Left ventricle myocardium inferior (tissue), 1 donor: ENCODE measurements around the gene PIM3. TPM values are rescaled to one million over a fixed set of nuclear protein-coding genes. Genes with fewer than 3 reads are reported as not detected.
A peak's percentile ranks its signal among the peaks of the same experiment; 100 is the strongest.

Experiments used
- DNase-seq: peaks from one replicate; pipeline ENCODE4 v3.0.0-alpha.2; 2020
- H3K27ac ChIP-seq: fragments of 200-600 bp; replicated peaks from 2 replicates; pipeline ENCODE4 v1.8.0; 2021
- H3K27me3 ChIP-seq: fragments of 200-600 bp; 2 replicates; pipeline ENCODE4 v1.8.0; 2021; ENCODE audit warnings: low read depth
- H3K36me3 ChIP-seq: fragments of 200-600 bp; 2 replicates; pipeline ENCODE4 v1.8.0; 2021
- H3K4me1 ChIP-seq: fragments of 200-600 bp; 2 replicates; pipeline ENCODE4 v1.8.0; 2021
- H3K4me3 ChIP-seq: fragments of 200-600 bp; 2 replicates; pipeline ENCODE4 v1.8.0; 2021; ENCODE audit warnings: mild to moderate bottlenecking, moderate library complexity
- H3K9me3 ChIP-seq: fragments of 200-600 bp; replicated peaks from 2 replicates; pipeline ENCODE4 v1.8.0; 2021
- intact Hi-C: fragments of 100-400 bp; cut with micrococcal nuclease; formaldehyde crosslinking; loops from one replicate; pipeline ENCODE4 v1.11.0; 2022
- total RNA-seq: library from RNA; stranded (reverse); fragmentation: NEBNext Ultra II Directional; extraction: Animal tissue kit (Norgen Biotek cat#: 25700); gene quantifications from one replicate; pipeline ENCODE4 v1.2.1, GENCODE V29; 2021
- TF ChIP-seq, protein P1 (sequence below): fragments of 200-600 bp; IDR thresholded peaks from 2 replicates; pipeline ENCODE4 v1.8.0; 2021; ENCODE audit warnings: antibody characterized with exemption, mild to moderate bottlenecking, borderline replicate concordance
- donor health status: DM: no; HTN: yes; CAD: no; lungs with severe emphysema.

The PIM3 gene
- total RNA-seq, 1 donor from 2014 or later, result 57.1 TPM

DNA sequence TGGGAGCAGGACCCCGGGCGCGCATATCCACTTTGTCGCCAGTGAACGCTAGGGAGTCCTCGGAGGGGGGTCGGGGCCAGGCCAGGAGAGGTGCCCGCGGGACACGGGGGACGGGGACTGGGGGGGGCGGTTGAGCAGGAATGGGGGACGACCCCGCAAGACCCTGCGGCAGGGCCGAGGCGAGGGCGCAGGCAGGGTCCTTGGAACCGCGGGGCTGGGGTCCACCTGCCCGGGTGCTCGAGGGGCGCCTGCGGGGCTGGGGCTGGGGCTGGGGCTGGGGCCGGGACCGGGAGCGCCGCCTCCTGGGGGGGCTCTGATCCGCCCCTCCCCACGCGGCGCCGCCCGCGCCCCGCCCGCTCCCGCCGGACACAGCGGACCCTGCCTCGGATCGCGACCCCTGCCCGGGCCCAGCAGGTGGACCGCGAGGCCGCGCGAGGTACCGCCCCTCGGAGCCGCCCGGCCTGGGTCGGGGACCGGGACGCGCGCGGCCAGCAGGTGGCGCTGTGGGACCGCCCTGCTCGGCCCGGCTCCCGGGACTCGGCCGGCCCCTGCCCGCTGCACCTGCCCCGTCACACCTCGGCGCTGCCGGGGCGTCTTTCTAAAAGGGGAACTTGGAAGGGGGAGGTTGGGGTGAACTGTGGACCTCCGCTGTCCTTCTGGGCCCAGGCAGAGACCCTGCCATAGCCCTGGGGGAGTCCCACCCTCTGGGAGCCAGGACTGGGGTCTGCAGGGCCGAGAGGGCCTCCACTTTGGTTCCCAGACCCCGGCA lies 31.2 kb upstream of the PIM3 start:
- Histone ChIP-seq H3K4me3 (peak overlapping the region; percentile 27), H3K27me3 (peaks cover 10% of the 10 kb centered on the region), H3K4me1 (peaks cover 57% of the 10 kb centered on the region), H3K9me3 (no peaks in the 10 kb centered on the region), H3K27ac (no peak overlapping the region), H3K36me3 (peaks cover 11% of the 10 kb centered on the region)
- peak; percentile 60 for DNase-seq
- TF ChIP-seq, protein P1, sequence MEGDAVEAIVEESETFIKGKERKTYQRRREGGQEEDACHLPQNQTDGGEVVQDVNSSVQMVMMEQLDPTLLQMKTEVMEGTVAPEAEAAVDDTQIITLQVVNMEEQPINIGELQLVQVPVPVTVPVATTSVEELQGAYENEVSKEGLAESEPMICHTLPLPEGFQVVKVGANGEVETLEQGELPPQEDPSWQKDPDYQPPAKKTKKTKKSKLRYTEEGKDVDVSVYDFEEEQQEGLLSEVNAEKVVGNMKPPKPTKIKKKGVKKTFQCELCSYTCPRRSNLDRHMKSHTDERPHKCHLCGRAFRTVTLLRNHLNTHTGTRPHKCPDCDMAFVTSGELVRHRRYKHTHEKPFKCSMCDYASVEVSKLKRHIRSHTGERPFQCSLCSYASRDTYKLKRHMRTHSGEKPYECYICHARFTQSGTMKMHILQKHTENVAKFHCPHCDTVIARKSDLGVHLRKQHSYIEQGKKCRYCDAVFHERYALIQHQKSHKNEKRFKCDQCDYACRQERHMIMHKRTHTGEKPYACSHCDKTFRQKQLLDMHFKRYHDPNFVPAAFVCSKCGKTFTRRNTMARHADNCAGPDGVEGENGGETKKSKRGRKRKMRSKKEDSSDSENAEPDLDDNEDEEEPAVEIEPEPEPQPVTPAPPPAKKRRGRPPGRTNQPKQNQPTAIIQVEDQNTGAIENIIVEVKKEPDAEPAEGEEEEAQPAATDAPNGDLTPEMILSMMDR, result peak; percentile 93
- intact Hi-C loops, result loop anchor here (10.0 kb wide), 2 partner anchors 65 to 105 kb away; no protein-coding TSS in a partner anchor

GRCh38 chr22:49929994-49930575 lies 30.5 kb upstream of the PIM3 start:
- Histone ChIP-seq H3K27ac (peak overlapping the region; percentile 97), H3K4me1 (peaks cover 64% of the 10 kb centered on the region)

GRCh38 chr22:49930596-49931412 lies 29.8 kb upstream of the PIM3 start:
- no peaks in the 10 kb centered on the region for H3K9me3 ChIP-seq
- TF ChIP-seq, protein P1, result peak; percentile 83
- peak; percentile 58 for DNase-seq
- intact Hi-C loops, result no loop called here
- H3K27ac ChIP-seq, result peak overlapping the region; percentile 97
- peaks cover 10% of the 10 kb centered on the region for H3K27me3 ChIP-seq
- H3K4me1 ChIP-seq, result peaks cover 66% of the 10 kb centered on the region
- peaks cover 3% of the 10 kb centered on the region for H3K36me3 ChIP-seq
- no peak overlapping the region for H3K4me3 ChIP-seq

More at GRCh38 chr22:49929994-49930575, 30.5 kb upstream of the PIM3 start:
- H3K27me3 ChIP-seq, result peaks cover 10% of the 10 kb centered on the region
- no peak overlapping the region for H3K4me3 ChIP-seq
- TF ChIP-seq, protein P1, result no peak
- intact Hi-C loops, result loop anchor here (10.0 kb wide), 2 partner anchors 65 to 105 kb away; no protein-coding TSS in a partner anchor
- H3K9me3 ChIP-seq, result no peaks in the 10 kb centered on the region
- no peak for DNase-seq
- peaks cover 8% of the 10 kb centered on the region for H3K36me3 ChIP-seq

DNA sequence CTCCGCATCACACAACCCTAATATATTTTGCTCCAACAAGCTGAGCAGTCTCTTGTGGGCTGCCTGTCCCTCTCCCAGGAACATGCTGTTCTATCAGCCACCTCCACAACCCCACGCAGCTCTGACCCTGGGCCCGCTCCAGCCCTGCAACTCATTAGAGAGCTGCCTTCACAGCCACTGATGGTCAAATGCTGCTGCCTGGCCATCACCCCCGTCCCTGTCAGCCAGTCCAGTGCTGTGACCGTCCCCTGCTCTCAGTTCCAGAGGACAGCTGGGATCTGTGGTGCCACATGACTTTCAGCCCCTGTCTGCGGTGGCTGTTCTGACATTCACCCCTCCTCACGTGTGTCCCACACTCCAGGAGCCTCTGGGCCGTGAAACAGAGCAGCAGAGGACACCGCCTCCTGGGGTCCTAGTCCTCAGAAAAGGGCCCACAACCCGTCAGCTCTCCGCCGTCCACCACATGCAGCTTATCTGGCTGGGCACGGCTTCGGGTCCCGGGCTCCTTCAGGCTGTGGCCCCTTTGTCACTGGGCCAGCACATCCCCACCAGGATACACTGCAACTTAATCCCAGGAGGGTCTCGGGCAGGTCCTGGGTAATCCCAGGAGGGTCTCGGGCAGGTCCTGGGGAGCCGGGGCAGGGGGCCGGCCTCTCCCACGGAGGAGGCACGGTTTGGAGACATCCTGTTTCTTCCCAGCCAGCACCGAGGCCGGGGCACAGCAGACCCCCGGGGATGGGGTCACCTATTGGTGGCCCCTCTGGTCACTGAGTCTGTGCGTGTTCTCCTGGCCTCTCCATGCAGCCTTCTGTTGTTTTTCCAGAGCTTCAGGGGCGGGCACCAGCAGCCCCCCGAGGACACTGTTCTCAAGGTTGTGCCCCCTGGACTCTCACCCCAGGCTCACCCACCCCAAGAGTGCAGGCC lies 27.1 kb upstream of the PIM3 start:
- Histone ChIP-seq H3K36me3 (no peaks in the 10 kb centered on the region), H3K27ac (peak overlapping the region; percentile 97), H3K4me3 (peak overlapping the region; percentile 67), H3K9me3 (no peaks in the 10 kb centered on the region), H3K27me3 (peaks cover 9% of the 10 kb centered on the region), H3K4me1 (peaks cover 93% of the 10 kb centered on the region)
- TF ChIP-seq, protein P1, result no peak
- peak; percentile 82 for DNase-seq
- intact Hi-C loops, result no loop called here
